HepG2 (cell line): ENCODE results near the gene UTP15. TPM values are rescaled to one million over a fixed set of nuclear protein-coding genes. Genes with fewer than 3 reads are reported as not detected.
A peak's percentile ranks its signal among the peaks of the same experiment; 100 is the strongest.

Experiments
- E2F2 ChIP-seq: sonication (generic); formaldehyde crosslinking; IDR thresholded peaks from 2 replicates; pipeline ENCODE4 v1.4.0; 2020; ENCODE audit warnings: missing genetic modification reagents, borderline replicate concordance
- ELK4 ChIP-seq: sonication (generic); formaldehyde crosslinking; IDR thresholded peaks from 2 replicates; pipeline ENCODE4 v1.9.0; 2021; ENCODE audit warnings: missing genetic modification reagents, borderline replicate concordance
- ETV5 ChIP-seq: IDR thresholded peaks from 2 replicates; pipeline ENCODE4 v1.6.1; 2018; ENCODE audit warnings: missing biosample characterization, missing genetic modification reagents, inconsistent platforms, borderline replicate concordance
- GPBP1L1 ChIP-seq: sonication (generic); formaldehyde crosslinking; IDR thresholded peaks from 2 replicates; pipeline ENCODE4 v1.5.0; 2020; ENCODE audit warnings: mild to moderate bottlenecking, missing genetic modification reagents
- ISL2 ChIP-seq: sonication (generic); formaldehyde crosslinking; IDR thresholded peaks from 2 replicates; pipeline ENCODE4 v1.5.0; 2020; ENCODE audit warnings: missing genetic modification reagents
- MAZ ChIP-seq, 2 experiments: sonication (generic) in 1 of 2; formaldehyde crosslinking in 1 of 2; IDR thresholded peaks; 2 replicates each; pipeline versions ENCODE4 v1.5.0 to v1.6.1; 2012 to 2020; ENCODE audit warnings: low read depth in 2 of 2, mild to moderate bottlenecking in 2 of 2, borderline replicate concordance in 1 of 2, improper control_type of control experiment in 1 of 2, low read length in 1 of 2, missing genetic modification reagents in 1 of 2, moderate library complexity in 1 of 2
- NCOA5 ChIP-seq: sonication (generic); formaldehyde crosslinking; IDR thresholded peaks from 2 replicates; pipeline ENCODE4 v1.4.0; 2020; ENCODE audit warnings: missing genetic modification reagents
- RXRA ChIP-seq: sonication (generic); formaldehyde crosslinking; IDR thresholded peaks from 2 replicates; pipeline ENCODE4 v1.5.1; 2020; ENCODE audit warnings: missing genetic modification reagents
- SMARCE1 ChIP-seq: fragments of 450-650 bp; IDR thresholded peaks from 2 replicates; pipeline ENCODE4 v1.6.1; 2017; ENCODE audit warnings: borderline replicate concordance
- ZKSCAN1 ChIP-seq: fragments of 150-350 bp; IDR thresholded peaks from 2 replicates; pipeline ENCODE4 v1.6.1; 2014; ENCODE audit warnings: low read length
- ZNF326 ChIP-seq: sonication (generic); formaldehyde crosslinking; IDR thresholded peaks from 2 replicates; pipeline ENCODE4 v1.4.0; 2020; ENCODE audit warnings: missing genetic modification reagents, borderline replicate concordance
- ZNF75D ChIP-seq: sonication (generic); formaldehyde crosslinking; IDR thresholded peaks from 2 replicates; pipeline ENCODE4 v1.8.1; 2023; ENCODE audit warnings: missing genetic modification reagents, mild to moderate bottlenecking, borderline replicate concordance
- ZNF773 ChIP-seq: sonication (generic); formaldehyde crosslinking; IDR thresholded peaks from 2 replicates; pipeline ENCODE4 v1.4.0; 2020; ENCODE audit warnings: missing genetic modification reagents, borderline replicate concordance
- ZNF788 ChIP-seq: sonication (generic); formaldehyde crosslinking; IDR thresholded peaks from 2 replicates; pipeline ENCODE4 v1.5.0; 2020; ENCODE audit warnings: mild to moderate bottlenecking, missing genetic modification reagents, borderline replicate concordance
- ZNF841 ChIP-seq: sonication (generic); formaldehyde crosslinking; IDR thresholded peaks from 2 replicates; pipeline ENCODE4 v1.8.1; 2023; ENCODE audit warnings: missing genetic modification reagents, borderline replicate concordance
- polyA plus RNA-seq, 8 experiments: library from polyadenylated mRNA; depleted of rRNA in 3 of 8; stranded (reverse) in 7 of 8; unstranded in 1 of 8; fragments of >200 nt; fragmentation: Illumina TruSeq in 4 of 8; extraction: Trizol in 4 of 8; gene quantifications; 2 replicates each; pipeline versions ENCODE4 v1.2.1 to v1.2.3, GENCODE V29; 2011 to 2016; ENCODE audit warnings: low read depth in 4 of 8, missing spikeins in 1 of 8, mixed read lengths in 1 of 8; ENCODE audit not compliant: insufficient read depth in 1 of 8
- total RNA-seq, 5 experiments: library from RNA; depleted of rRNA; stranded (reverse); fragments of >200 nt; fragmentation: Illumina TruSeq; extraction: Trizol; gene quantifications; 2 replicates each; pipeline ENCODE4 v1.2.3, GENCODE V29; 2016; ENCODE audit warnings: low read depth in 1 of 5
- TF ChIP-seq, protein P1 (sequence below): sonication (generic); formaldehyde crosslinking; IDR thresholded peaks from 2 replicates; pipeline ENCODE4 v1.9.0; 2021; ENCODE audit warnings: missing genetic modification reagents, mild to moderate bottlenecking, borderline replicate concordance
- TF ChIP-seq, protein P2 (sequence below): sonication (generic); formaldehyde crosslinking; IDR thresholded peaks from 2 replicates; pipeline ENCODE4 v1.5.0; 2020; ENCODE audit warnings: mild to moderate bottlenecking, missing genetic modification reagents, borderline replicate concordance
- TF ChIP-seq, protein P3 (sequence below): fragments of 450-650 bp; IDR thresholded peaks from 2 replicates; pipeline ENCODE4 v1.6.1; 2016

Gene UTP15
- total and polyA plus RNA-seq, 2 of the 13 experiments (the other 11 are each of a cell fraction or from before 2014, with no cell fraction given) = 7.3 to 35.8 TPM

DNA sequence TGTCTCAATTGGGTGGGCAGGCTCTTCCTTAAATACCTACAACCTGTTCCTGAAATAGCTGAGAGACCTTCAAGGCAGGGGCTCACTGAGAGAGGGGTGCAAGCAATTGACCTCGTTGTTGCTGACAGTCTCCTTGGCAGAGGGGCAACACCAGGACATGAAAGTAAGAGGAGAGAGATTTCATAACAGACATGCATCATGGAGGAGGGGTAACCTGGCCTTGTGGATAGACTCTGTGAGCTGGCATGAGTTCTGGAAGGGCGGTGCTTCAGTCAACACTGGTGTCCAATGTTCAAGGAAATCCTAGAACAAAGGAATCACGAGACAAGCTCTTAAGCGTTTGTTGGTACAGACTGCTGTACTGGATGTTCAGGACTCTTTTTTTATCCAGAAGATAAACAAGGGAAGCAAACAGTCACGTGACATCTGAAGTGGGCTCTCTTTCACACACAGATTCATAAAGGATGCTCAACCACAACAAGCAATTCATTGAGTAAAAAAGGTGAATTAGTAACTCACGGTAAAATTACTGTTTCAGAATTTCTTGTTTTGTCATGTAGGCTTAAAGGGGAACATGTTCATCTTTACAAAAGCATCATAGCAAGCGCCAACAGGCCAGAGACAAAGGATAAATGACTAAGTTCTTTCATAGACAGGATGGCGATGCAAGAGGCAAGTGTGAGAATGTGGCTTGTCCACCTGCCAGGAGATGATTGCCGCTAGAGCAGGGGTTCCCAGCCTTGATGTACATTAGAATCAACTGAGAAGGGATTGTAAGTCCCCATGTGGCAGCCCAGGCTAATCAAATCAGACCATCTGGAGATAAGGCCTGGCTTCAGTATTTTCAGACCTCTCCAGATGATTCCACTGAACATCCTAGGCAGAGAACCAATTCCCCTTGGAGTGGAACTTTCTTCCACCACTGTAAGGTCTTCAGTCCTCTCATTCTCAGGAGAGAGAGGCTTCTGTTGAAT is 20.8 kb upstream of the UTP15 start (continued):
- TF ChIP-seq GPBP1L1 (CRISPR knock-in tag) = no peak
- TF ChIP-seq ELK4 (CRISPR knock-in tag) = no peak
- TF ChIP-seq ISL2 = peak; percentile 96
- no peak for TF ChIP-seq NCOA5 (CRISPR knock-in tag)
- peak; percentile 82 for TF ChIP-seq ETV5 (CRISPR knock-in tag)
- TF ChIP-seq, protein P1, sequence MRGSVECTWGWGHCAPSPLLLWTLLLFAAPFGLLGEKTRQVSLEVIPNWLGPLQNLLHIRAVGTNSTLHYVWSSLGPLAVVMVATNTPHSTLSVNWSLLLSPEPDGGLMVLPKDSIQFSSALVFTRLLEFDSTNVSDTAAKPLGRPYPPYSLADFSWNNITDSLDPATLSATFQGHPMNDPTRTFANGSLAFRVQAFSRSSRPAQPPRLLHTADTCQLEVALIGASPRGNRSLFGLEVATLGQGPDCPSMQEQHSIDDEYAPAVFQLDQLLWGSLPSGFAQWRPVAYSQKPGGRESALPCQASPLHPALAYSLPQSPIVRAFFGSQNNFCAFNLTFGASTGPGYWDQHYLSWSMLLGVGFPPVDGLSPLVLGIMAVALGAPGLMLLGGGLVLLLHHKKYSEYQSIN (CRISPR knock-in tag) = no peak
- TF ChIP-seq ZKSCAN1 = no peak
- TF ChIP-seq ZNF841 (CRISPR knock-in tag) = no peak
- TF ChIP-seq ZNF773 (CRISPR knock-in tag) = no peak
- TF ChIP-seq ZNF326 (CRISPR knock-in tag) = no peak
- 0 out of 2 replicates have a peak, but pooled peaks have one; percentile 22 for TF ChIP-seq MAZ (IDR thresholded peaks at IDR 0.05; ENCODE audit: borderline replicate concordance, low read depth, low read length)
- TF ChIP-seq MAZ (CRISPR knock-in tag; IDR thresholded peaks at IDR 0.05; ENCODE audit: low read depth) = no peak
- TF ChIP-seq, protein P2, sequence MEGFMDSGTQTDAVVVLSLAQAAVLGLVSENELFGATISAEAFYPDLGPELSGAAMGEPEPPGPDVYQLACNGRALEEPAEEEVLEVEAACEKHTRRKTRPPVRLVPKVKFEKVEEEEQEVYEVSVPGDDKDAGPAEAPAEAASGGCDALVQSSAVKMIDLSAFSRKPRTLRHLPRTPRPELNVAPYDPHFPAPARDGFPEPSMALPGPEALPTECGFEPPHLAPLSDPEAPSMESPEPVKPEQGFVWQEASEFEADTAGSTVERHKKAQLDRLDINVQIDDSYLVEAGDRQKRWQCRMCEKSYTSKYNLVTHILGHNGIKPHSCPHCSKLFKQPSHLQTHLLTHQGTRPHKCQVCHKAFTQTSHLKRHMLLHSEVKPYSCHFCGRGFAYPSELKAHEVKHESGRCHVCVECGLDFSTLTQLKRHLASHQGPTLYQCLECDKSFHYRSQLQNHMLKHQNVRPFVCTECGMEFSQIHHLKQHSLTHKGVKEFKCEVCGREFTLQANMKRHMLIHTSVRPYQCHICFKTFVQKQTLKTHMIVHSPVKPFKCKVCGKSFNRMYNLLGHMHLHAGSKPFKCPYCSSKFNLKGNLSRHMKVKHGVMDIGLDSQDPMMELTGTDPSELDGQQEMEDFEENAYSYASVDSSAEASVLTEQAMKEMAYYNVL (CRISPR knock-in tag) = peak; percentile 94
- TF ChIP-seq, protein P3, sequence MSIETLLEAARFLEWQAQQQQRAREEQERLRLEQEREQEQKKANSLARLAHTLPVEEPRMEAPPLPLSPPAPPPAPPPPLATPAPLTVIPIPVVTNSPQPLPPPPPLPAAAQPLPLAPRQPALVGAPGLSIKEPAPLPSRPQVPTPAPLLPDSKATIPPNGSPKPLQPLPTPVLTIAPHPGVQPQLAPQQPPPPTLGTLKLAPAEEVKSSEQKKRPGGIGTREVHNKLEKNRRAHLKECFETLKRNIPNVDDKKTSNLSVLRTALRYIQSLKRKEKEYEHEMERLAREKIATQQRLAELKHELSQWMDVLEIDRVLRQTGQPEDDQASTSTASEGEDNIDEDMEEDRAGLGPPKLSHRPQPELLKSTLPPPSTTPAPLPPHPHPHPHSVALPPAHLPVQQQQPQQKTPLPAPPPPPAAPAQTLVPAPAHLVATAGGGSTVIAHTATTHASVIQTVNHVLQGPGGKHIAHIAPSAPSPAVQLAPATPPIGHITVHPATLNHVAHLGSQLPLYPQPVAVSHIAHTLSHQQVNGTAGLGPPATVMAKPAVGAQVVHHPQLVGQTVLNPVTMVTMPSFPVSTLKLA = peak; percentile 88
- TF ChIP-seq SMARCE1 = no peak
- no peak for TF ChIP-seq ZNF75D (CRISPR knock-in tag)
- peak; percentile 78; the same call in 1 of the 2 replicates for TF ChIP-seq RXRA
- TF ChIP-seq E2F2 = 0 out of 2 replicates have a peak, but pooled peaks have one; percentile 18
- no peak; the same call in 1 of the 2 replicates for TF ChIP-seq ZNF788 (CRISPR knock-in tag)
